Colon (tissue), 2 donors: Measurements from ENCODE around the gene TNFRSF6B.

Source experiments
- FAIRE-seq: peaks from 2 replicates; lab custom pipeline; 2012; peaks lifted over from hg19 to GRCh38; lab: Jason Lieb, UNC
- donor health status: control.
- donor health status: control.

TNFRSF6B gene

GRCh38 chr20:63686492-63687321 lies 9.7 kb upstream of the TNFRSF6B start:
- no peak for FAIRE-seq

DNA sequence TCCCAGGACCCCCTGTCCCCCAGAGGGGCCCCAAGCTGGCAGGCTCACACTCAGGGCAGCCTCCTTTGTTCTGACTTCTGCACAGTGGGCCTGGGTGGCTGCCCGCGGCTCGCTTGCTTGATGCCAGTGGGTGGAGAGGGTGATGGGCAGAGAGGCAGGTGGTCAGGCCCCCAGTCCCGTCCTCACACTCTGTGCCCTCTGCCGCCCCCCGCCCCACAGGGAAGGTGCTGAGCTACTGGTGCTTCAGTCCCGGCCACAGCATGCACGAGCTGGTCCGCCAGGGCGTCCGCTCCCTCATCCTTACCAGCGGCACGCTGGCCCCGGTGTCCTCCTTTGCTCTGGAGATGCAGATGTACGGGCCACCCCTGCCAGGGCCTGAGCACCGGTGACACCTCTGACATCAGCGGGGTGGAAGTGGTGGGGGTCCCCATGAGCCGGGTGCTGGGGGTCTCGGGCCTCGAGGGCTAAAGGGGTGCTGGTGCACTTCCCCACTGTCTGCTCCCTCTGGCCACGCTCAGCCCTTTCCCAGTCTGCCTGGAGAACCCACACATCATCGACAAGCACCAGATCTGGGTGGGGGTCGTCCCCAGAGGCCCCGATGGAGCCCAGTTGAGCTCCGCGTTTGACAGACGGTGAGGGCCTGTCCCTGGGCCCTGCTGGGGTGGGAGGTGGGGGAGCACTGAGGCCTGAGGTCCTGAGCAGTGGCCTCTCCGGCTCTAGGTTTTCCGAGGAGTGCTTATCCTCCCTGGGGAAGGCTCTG lies 8.9 kb upstream of the TNFRSF6B start:
- FAIRE-seq: no peak

GRCh38 chr20:63688228-63689045 lies 8.0 kb upstream of the TNFRSF6B start:
- FAIRE-seq: no peak

DNA sequence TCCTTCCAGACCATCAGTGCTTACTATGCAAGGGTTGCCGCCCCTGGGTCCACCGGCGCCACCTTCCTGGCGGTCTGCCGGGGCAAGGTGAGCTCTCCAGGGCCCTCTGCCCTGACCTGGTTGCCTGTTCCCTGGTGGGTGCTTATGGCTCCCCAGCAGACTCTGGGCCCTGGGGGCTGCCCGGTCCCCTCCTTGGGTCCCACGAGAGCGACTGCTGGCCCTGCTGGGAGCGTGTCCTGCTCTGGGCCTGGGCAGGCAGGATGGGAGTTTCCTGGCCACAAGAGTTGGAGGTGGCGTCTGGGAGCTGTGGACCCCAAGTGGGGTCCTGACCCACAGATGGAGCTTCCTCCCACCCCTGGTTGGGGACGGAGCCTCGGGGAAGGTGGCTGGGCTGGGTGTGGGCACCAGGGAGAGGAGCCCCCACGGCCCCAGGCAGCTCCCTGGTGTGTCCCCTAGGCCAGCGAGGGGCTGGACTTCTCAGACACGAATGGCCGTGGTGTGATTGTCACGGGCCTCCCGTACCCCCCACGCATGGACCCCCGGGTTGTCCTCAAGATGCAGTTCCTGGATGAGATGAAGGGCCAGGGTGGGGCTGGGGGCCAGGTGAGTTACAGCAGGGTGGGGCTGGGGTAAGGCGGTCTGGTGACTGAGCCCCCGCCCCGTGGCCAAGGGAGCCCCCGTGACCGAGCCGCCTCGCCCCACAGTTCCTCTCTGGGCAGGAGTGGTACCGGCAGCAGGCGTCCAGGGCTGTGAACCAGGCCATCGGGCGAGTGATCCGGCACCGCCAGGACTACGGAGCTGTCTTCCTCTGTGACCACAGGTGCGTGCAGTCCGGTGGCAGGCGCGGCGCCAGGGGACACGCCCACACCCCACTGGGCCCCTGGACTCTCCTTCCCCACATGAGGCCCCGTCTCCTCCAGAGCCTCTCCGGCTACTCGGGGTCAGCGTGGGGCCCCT lies 7.1 kb upstream of the TNFRSF6B start:
- no peak for FAIRE-seq

DNA sequence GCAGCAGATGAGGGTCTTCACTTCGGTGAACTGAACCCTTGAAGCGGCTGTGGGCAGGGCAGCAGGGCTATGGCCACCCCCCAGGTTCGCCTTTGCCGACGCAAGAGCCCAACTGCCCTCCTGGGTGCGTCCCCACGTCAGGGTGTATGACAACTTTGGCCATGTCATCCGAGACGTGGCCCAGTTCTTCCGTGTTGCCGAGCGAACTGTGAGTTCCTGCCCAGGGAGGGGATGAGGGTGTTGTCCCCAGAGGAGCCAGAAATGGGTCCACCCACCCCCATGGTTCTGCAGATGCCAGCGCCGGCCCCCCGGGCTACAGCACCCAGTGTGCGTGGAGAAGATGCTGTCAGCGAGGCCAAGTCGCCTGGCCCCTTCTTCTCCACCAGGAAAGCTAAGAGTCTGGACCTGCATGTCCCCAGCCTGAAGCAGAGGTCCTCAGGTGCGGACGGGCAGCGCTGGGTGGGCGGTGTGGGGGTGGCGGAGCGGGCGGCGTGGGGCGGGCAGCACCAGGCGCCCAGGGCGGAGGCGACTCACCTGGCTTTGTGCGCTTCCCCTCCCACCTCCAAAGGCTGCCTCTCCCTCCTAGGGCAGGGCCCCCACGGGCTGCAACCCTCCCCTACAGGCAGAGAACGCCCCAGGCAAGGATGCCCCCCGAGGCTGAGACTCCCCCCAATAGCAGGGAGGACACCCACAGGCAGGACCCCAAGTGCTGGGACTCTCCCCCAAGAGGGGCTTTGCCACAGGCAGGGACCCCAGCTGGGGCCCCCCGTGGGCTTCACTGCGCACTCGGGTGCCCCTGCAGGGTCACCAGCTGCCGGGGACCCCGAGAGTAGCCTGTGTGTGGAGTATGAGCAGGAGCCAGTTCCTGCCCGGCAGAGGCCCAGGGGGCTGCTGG lies 6.2 kb upstream of the TNFRSF6B start:
- no peak for FAIRE-seq

DNA sequence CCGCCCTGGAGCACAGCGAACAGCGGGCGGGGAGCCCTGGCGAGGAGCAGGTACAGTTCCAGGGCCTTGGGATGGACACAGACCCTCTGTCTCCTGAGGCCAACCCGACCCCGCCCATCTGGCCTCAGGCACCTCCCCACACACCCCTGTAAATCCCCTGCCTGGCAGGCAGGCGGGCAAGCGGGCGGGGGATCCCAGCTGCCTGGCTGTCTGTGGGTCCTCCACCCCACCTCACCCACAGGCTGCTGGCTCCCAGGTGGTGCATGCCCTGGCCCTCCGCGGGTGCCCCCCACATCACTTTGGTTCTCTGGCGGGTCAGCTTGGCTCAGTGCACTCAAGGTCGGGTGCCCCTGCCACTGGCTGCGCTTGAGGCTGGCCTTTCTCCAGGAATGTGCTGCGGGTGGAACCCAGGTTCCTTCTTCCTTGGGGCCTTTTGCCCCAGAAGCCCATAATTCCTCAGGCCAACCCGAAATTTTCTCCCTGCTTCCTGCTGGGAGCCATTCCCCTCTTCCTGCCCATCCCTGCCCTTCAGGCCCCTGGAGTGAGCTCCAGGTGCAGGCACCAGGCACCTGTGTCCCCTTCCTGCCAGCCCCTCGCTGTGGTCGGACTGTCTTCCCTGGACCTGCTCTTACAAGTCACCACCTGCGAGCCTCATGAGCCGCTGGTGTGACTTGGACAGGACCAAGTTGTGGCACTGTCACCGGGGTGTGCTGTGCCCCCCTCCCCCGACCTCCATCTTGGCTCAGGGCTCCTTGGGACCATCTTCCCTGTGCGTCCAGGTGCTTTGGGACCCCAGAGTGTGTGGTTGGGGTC lies 5.3 kb upstream of the TNFRSF6B start:
- FAIRE-seq: no peak

GRCh38 chr20:63691711-63692435 lies 4.6 kb upstream of the TNFRSF6B start:
- FAIRE-seq: no peak

DNA sequence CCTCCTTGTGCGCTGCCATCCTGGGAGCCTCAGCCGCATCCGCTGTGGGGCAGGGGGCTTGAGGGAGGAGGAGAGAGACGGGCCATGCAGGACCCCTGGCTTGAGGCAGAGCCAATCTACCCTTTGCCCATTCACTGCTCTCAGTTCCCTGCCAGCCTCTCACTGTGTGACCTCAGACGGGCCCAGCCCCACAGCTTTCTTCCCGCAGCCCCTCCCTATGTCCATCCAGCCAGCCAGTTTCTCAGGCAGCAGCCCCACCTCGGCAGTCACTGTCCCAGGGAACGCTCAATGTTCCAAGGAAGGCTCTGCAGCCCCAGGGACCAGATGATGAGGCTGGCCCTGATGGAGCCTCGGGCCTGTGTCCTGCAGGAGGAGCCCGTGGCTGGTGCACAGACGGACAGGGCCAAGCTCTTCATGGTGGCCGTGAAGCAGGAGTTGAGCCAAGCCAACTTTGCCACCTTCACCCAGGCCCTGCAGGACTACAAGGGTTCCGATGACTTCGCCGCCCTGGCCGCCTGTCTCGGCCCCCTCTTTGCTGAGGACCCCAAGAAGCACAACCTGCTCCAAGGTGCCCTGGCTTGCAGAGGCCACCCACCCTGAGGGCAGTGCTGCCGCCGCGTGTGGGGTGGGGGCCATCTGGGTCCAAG lies 3.9 kb upstream of the TNFRSF6B start:
- FAIRE-seq: no peak

DNA sequence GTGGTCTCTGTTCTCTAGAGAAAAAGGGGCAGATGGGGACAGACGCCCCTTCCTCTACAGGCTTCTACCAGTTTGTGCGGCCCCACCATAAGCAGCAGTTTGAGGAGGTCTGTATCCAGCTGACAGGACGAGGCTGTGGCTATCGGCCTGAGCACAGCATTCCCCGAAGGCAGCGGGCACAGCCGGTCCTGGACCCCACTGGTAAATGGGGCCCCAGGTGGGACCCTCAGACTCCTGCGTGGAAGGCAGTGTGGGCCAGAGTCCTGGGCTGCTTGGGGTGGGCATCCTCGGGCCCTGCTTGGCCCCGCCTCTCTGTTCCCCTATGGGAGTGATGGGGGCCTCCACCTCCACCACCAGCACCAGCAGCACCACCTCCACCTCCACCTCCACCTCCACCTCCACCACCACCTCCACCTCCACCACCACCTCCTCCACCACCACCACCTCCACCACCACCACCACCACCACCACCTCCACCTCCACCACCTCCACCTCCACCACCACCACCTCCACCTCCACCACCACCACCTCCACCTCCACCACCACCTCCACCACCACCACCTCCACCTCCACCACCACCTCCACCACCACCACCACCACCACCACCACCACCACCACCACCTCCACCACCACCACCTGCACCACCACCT lies 3.2 kb upstream of the TNFRSF6B start:
- FAIRE-seq: no peak

- no peak for FAIRE-seq
These were observed 2.5 kb upstream of the TNFRSF6B start for GRCh38 chr20:63693733-63694583.

DNA sequence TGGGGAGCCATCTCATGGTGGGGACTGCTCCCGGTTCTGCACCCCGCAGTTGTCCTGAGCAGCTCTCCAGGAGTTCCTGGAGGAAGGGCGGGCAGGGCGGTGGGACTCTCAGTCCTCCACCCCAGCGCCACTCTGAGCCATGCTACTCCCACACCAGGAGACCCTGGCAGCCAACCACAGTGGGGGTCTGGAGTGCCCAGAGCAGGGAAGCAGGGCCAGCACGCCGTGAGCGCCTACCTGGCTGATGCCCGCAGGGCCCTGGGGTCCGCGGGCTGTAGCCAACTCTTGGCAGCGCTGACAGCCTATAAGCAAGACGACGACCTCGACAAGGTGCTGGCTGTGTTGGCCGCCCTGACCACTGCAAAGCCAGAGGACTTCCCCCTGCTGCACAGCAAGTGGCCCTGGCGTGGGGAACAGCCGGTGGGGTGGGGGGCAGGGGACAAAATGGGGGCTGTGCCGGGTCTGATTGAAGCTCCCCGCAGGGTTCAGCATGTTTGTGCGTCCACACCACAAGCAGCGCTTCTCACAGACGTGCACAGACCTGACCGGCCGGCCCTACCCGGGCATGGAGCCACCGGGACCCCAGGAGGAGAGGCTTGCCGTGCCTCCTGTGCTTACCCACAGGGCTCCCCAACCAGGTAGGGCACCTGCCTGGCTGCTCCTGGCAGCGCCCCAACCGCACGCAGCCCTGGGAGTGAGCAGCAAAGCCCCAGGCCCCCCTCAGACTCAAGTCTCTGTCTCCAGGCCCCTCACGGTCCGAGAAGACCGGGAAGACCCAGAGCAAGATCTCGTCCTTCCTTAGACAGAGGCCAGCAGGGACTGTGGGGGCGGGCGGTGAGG lies 1.6 kb upstream of the TNFRSF6B start:
- no peak for FAIRE-seq

DNA sequence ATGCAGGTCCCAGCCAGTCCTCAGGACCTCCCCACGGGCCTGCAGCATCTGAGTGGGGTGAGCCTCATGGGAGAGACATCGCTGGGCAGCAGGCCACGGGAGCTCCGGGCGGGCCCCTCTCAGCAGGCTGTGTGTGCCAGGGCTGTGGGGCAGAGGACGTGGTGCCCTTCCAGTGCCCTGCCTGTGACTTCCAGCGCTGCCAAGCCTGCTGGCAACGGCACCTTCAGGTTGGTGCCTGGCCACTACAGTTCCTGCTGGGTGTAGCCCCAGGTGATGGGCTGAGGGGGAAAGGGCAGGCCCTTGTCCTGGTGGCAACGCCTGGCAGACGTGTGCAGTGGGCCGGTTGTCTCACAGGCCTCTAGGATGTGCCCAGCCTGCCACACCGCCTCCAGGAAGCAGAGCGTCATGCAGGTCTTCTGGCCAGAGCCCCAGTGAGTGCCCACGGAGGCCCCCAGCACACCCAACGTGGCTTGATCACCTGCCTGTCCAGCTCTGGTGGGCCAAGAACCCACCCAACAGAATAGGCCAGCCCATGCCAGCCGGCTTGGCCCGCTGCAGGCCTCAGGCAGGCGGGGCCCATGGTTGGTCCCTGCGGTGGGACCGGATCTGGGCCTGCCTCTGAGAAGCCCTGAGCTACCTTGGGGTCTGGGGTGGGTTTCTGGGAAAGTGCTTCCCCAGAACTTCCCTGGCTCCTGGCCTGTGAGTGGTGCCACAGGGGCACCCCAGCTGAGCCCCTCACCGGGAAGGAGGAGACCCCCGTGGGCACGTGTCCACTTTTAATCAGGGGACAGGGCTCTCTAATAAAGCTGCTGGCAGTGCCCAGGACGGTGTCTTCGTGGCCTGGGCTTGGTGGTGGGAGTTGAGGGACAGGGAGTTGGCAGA lies 787 bp upstream of the TNFRSF6B start:
- FAIRE-seq: no peak

GRCh38 chr20:63696306-63696627 lies 185 bp upstream of the TNFRSF6B start:
- no peak for FAIRE-seq

GRCh38 chr20:63697357-63697867 lies 960 bp downstream of the TNFRSF6B start:
- no peak for FAIRE-seq
